ENCODE data around the gene VANGL1. TPM values are rescaled to one million over a fixed set of nuclear protein-coding genes. Genes with fewer than 3 reads are reported as not detected.

VANGL1 gene
- total RNA-seq, 1 donor from 2014 or later = 8.0 TPM

DNA sequence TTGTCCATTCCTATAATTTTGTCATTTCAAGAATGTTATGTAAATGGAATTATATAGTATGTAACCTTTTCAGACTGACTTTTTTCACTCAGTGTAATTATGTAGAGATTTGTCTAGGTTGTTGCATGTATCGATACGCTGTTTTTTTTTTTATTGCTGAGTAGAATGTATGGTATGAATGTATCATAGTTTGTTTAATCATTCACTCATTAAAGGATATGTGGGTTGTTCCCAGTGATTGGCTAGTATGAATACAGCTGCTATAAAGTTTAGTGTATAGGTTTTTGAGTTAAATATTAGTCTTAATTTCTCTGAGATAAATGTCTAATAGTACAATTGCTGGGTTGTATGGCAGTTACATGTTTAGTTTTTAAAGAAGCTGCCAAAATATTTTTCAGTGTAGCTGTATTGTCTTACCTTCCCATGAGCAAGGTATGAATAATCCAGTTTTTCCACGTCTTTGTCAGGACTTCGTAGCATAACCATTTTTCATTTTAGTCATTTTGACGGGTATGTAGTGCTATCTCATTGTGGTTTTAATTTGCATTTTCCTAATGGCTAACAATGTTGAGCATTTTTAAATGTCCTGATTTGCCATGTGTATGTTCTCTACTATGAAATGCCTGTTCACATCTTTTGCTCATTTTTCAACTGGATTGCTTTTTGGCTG is 104.4 kb downstream of the VANGL1 start:
- TF ChIP-seq, protein P1, sequence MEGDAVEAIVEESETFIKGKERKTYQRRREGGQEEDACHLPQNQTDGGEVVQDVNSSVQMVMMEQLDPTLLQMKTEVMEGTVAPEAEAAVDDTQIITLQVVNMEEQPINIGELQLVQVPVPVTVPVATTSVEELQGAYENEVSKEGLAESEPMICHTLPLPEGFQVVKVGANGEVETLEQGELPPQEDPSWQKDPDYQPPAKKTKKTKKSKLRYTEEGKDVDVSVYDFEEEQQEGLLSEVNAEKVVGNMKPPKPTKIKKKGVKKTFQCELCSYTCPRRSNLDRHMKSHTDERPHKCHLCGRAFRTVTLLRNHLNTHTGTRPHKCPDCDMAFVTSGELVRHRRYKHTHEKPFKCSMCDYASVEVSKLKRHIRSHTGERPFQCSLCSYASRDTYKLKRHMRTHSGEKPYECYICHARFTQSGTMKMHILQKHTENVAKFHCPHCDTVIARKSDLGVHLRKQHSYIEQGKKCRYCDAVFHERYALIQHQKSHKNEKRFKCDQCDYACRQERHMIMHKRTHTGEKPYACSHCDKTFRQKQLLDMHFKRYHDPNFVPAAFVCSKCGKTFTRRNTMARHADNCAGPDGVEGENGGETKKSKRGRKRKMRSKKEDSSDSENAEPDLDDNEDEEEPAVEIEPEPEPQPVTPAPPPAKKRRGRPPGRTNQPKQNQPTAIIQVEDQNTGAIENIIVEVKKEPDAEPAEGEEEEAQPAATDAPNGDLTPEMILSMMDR (IDR thresholded peaks at IDR 0.05) = no peak
- H3K36me3 ChIP-seq = no peaks in the 10 kb centered on the region
- no peak overlapping the region for H3K27ac ChIP-seq
- H3K9me3 ChIP-seq = no peaks in the 10 kb centered on the region
- H3K4me1 ChIP-seq = no peaks in the 10 kb centered on the region
- no peaks in the 10 kb centered on the region for H3K27me3 ChIP-seq
- DNase-seq (ENCODE audit: low spot score in 2 of 2) = no peak
- intact Hi-C loops (cut with DNase I) = no loop called here
- H3K4me3 ChIP-seq = no peak overlapping the region

Other genes starting within 250 kb of the VANGL1 start
- 3.8 TPM for gene CASQ2, start 126.7 kb downstream of the VANGL1 start, total RNA-seq
- not detected for gene NHLH2, start 199.2 kb downstream of the VANGL1 start, total RNA-seq

Measured in ascending aorta (tissue), 2 donors.